ENCODE results near the gene FCRLA. TPM values are rescaled to one million over a fixed set of nuclear protein-coding genes. Genes with fewer than 3 reads are reported as not detected.

FCRLA gene
- total RNA-seq, 1 experiment from 2014 or later = 0.15 TPM

GRCh38 chr1:161726473-161727255 lies 19.6 kb downstream of the FCRLA start (continued):
- TF ChIP-seq, protein P1, sequence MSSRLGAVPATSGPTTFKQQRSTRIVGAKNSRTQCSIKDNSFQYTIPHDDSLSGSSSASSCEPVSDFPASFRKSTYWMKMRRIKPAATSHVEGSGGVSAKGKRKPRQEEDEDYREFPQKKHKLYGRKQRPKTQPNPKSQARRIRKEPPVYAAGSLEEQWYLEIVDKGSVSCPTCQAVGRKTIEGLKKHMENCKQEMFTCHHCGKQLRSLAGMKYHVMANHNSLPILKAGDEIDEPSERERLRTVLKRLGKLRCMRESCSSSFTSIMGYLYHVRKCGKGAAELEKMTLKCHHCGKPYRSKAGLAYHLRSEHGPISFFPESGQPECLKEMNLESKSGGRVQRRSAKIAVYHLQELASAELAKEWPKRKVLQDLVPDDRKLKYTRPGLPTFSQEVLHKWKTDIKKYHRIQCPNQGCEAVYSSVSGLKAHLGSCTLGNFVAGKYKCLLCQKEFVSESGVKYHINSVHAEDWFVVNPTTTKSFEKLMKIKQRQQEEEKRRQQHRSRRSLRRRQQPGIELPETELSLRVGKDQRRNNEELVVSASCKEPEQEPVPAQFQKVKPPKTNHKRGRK (CRISPR knock-in tag; IDR thresholded peaks at IDR 0.05; ENCODE audit: borderline replicate concordance) = no peak
- TF ChIP-seq RELA (CRISPR knock-in tag; IDR thresholded peaks at IDR 0.05; ENCODE audit: borderline replicate concordance) = no peak; the same call in 1 of the 2 replicates
- no peak for TF ChIP-seq ZNF121 (CRISPR knock-in tag; IDR thresholded peaks at IDR 0.05)

- peaks cover 36% of the 10 kb centered on the region for H3K4me1 Mint-ChIP-seq
- 0 out of 2 replicates have a peak overlapping the region, but pooled peaks have one; percentile 41 for H3K27ac Mint-ChIP-seq
- ChIA-PET POLR2A (interaction anchor here (2.6 kb wide), 1 partner anchor 22 kb away, joined by 10 read pairs; the partner anchor contains the start of gene DUSP12), CTCF (interaction anchor here (0.6 to 2.4 kb wide), 8 partner anchors 11 to 336 kb away, joined by 3 to 23 read pairs (median 6); no protein-coding TSS in a partner anchor)
- DNase-seq (ENCODE audit: low spot score) (no peak), ATAC-seq (peak; percentile 7)
- no peaks in the 10 kb centered on the region for H3K36me3 Mint-ChIP-seq
- H3K27me3 Mint-ChIP-seq (ENCODE audit: low read depth) = peaks cover 62% of the 10 kb centered on the region
- H3K4me3 Mint-ChIP-seq = peak overlapping the region; percentile 90
- H3K9me3 Mint-ChIP-seq = no peaks in the 10 kb centered on the region
- no peak for TF ChIP-seq ZNF263 (CRISPR knock-in tag; IDR thresholded peaks at IDR 0.05; ENCODE audit: low read depth)
- no peak for TF ChIP-seq ZNF671 (CRISPR knock-in tag; IDR thresholded peaks at IDR 0.05)
- TF ChIP-seq ESRRA (CRISPR knock-in tag; IDR thresholded peaks at IDR 0.05; ENCODE audit: borderline replicate concordance) = no peak
- no peak for TF ChIP-seq JUN (CRISPR knock-in tag; IDR thresholded peaks at IDR 0.05)
- TF ChIP-seq IRF1 (CRISPR knock-in tag; IDR thresholded peaks at IDR 0.05) = no peak
- no peak for TF ChIP-seq GABPB1 (CRISPR knock-in tag; IDR thresholded peaks at IDR 0.05)
- TF ChIP-seq ZNF219 (CRISPR knock-in tag; IDR thresholded peaks at IDR 0.05; ENCODE audit: borderline replicate concordance) = no peak
- TF ChIP-seq E2F1 (CRISPR knock-in tag; IDR thresholded peaks at IDR 0.05) = no peak
- TF ChIP-seq, protein P2, sequence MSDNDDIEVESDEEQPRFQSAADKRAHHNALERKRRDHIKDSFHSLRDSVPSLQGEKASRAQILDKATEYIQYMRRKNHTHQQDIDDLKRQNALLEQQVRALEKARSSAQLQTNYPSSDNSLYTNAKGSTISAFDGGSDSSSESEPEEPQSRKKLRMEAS (CRISPR knock-in tag; IDR thresholded peaks at IDR 0.05) = peak; percentile 43; the same call in 1 of the 2 replicates
- no peak for TF ChIP-seq SOX15 (CRISPR knock-in tag; IDR thresholded peaks at IDR 0.05)
- TF ChIP-seq GTF2I (CRISPR knock-in tag; conservative IDR thresholded peaks at IDR 0.05) = no peak
- no peak for TF ChIP-seq IRF2 (CRISPR knock-in tag; IDR thresholded peaks at IDR 0.05; ENCODE audit: borderline replicate concordance, low read depth)
- TF ChIP-seq, protein P3, sequence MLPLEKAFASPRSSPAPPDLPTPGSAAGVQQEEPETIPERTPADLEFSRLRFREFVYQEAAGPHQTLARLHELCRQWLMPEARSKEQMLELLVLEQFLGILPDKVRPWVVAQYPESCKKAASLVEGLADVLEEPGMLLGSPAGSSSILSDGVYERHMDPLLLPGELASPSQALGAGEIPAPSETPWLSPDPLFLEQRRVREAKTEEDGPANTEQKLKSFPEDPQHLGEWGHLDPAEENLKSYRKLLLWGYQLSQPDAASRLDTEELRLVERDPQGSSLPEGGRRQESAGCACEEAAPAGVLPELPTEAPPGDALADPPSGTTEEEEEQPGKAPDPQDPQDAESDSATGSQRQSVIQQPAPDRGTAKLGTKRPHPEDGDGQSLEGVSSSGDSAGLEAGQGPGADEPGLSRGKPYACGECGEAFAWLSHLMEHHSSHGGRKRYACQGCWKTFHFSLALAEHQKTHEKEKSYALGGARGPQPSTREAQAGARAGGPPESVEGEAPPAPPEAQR (CRISPR knock-in tag; IDR thresholded peaks at IDR 0.05) = no peak
- TF ChIP-seq ZNF232 (CRISPR knock-in tag; IDR thresholded peaks at IDR 0.05) = 0 out of 2 replicates have a peak, but pooled peaks have one; percentile 49
- TF ChIP-seq ATF1 (CRISPR knock-in tag; IDR thresholded peaks at IDR 0.05) = peak; percentile 5; the same call in 1 of the 2 replicates
- no peak for TF ChIP-seq STAT6 (CRISPR knock-in tag; conservative IDR thresholded peaks at IDR 0.05; ENCODE audit: low read depth)
- no peak for TF ChIP-seq TCF7 (CRISPR knock-in tag; IDR thresholded peaks at IDR 0.05; ENCODE audit: low read depth)
- TF ChIP-seq ZNF532 (CRISPR knock-in tag; IDR thresholded peaks at IDR 0.05; ENCODE audit: borderline replicate concordance) = no peak
Measured at GRCh38 chr1:161727256-161727924, 20.4 kb downstream of the FCRLA start.
